Measurements from ENCODE around the gene HPN. TPM values are rescaled to one million over a fixed set of nuclear protein-coding genes. Genes with fewer than 3 reads are reported as not detected.

HPN gene
- total RNA-seq, 4 donors from 2014 or later, result 0.67 to 1.4 TPM; not detected in 2

DNA sequence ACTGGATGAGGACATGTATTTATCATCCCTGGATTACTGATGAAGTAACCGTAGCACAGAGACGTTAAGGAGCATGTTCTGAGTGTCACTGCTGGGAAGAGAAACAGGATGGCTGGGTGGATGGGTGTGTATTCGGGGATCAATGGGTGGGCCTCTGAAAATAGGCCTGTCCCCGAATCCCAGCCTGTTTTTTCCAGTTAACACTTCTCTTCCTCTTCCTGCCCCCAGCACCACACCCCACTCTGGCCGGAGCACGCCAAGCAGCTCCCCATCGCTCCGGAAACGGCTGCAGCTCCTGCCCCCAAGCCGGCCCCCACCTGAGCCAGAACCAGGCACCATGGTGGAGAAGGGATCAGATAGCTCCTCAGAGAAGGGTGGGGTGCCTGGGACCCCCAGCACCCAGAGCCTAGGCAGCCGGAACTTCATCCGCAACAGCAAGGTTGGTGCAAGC, 32.6 kb upstream of the HPN start:
- Histone ChIP-seq H3K9me3 (no peaks in the 10 kb centered on the region), H3K4me1 (peaks cover 4 to 67% (median 13%) of the 10 kb centered on the region in 4 donors), H3K27ac (peak overlapping the region in 2 of 4 donors; percentile 3 to 22), H3K4me3 (no peak overlapping the region), H3K36me3 (peaks cover 0 to 20% (median 0%) of the 10 kb centered on the region in 3 donors), H3K27me3 (no peaks in the 10 kb centered on the region)
- TF ChIP-seq POLR2A (IDR thresholded peaks at IDR 0.05), result no peak
- TF ChIP-seq, protein P1, sequence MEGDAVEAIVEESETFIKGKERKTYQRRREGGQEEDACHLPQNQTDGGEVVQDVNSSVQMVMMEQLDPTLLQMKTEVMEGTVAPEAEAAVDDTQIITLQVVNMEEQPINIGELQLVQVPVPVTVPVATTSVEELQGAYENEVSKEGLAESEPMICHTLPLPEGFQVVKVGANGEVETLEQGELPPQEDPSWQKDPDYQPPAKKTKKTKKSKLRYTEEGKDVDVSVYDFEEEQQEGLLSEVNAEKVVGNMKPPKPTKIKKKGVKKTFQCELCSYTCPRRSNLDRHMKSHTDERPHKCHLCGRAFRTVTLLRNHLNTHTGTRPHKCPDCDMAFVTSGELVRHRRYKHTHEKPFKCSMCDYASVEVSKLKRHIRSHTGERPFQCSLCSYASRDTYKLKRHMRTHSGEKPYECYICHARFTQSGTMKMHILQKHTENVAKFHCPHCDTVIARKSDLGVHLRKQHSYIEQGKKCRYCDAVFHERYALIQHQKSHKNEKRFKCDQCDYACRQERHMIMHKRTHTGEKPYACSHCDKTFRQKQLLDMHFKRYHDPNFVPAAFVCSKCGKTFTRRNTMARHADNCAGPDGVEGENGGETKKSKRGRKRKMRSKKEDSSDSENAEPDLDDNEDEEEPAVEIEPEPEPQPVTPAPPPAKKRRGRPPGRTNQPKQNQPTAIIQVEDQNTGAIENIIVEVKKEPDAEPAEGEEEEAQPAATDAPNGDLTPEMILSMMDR (IDR thresholded peaks at IDR 0.05), result no peak
- no peak for DNase-seq

DNA sequence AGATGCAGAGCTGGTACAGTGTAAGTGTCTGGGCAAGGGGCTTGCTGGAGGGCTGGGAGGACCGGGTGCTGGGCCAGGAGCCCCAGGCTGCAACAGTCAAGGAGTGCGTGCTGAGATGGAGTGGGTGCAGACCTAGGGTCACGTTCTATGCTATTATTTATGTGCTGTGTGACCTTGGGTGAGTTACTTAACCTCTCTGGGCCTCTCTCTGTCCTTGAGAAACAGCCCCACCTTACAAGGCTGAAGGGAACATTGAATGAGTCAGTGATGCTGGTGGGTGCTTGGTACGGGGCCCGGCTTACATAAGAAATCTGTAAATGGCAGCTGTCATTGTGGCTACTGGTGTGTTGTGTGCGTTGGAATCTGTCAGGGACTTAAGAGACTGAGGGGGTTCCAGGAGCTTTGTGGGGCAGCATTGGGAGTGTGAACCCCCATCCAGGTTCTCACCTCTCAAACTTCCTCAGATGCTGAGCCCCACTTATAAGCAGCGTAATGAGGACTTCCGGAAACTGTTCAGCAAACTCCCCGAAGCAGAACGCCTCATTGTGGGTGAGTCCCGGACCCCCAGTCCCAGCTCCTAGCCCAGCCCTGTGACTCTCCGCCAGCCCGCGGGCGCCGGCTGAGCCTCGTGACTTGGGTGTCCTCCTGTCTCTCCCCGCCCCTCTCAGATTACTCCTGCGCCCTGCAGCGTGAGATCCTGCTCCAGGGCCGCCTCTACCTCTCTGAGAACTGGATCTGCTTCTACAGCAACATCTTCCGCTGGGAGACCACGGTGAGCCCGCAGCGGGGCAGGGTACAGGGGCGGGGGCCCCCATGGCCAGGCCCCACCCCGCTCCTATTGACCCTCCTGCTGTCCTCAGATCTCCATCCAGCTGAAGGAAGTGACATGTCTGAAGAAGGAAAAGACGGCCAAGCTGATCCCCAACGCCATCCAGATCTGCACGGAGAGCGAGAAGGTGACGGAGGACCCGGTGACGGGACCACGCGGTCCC, 31.8 kb upstream of the HPN start:
- Histone ChIP-seq H3K4me3 (no peak overlapping the region), H3K9me3 (no peaks in the 10 kb centered on the region), H3K4me1 (peaks cover 0 to 63% (median 17%) of the 10 kb centered on the region in 4 donors), H3K27ac (peak overlapping the region in 2 of 4 donors; percentile 3 to 22), H3K36me3 (peaks cover 0 to 27% (median 0%) of the 10 kb centered on the region in 3 donors), H3K27me3 (no peaks in the 10 kb centered on the region)
- TF ChIP-seq POLR2A (IDR thresholded peaks at IDR 0.05), result no peak
- TF ChIP-seq, protein P1 (IDR thresholded peaks at IDR 0.05), result no peak
- no peak for DNase-seq

DNA sequence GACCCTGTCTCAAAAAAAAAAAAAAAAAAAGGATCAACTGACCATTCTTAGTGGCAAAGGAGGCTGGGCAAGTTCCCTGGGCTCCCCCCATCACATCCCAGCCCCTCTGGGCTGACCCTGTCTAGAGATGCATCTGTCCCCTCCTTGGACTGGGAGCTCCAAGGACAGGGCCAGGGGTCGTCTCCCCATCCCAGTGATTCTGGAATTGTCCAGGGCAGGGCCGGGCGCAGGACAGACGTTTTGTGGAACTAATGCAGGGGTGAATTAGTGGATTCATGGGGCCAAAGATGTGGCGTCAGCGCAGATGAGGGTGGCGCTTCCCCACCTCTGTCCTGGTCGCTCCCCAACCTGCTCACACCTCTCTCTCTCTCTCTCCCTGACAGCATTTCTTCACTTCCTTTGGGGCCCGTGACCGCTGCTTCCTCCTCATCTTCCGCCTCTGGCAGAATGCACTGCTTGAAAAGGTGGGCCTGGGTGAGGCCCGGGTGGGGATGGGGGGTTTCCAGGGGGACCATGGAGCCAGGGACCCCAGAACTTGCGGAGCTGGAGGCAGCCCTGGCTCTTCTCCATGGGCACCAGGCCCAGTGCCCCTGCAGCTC, 30.3 kb upstream of the HPN start:
- Histone ChIP-seq H3K4me3 (no peak overlapping the region), H3K36me3 (peaks cover 0 to 37% (median 0%) of the 10 kb centered on the region in 3 donors), H3K4me1 (peaks cover 0 to 48% (median 17%) of the 10 kb centered on the region in 4 donors), H3K27me3 (no peaks in the 10 kb centered on the region), H3K9me3 (no peaks in the 10 kb centered on the region), H3K27ac (peak overlapping the region in 3 of 4 donors; percentile 9 to 55 (median 22))
- no peak for TF ChIP-seq POLR2A (IDR thresholded peaks at IDR 0.05)
- TF ChIP-seq, protein P1 (IDR thresholded peaks at IDR 0.05), result no peak
- peak in 2 of 3 donors; percentile 37 to 62 for DNase-seq

DNA sequence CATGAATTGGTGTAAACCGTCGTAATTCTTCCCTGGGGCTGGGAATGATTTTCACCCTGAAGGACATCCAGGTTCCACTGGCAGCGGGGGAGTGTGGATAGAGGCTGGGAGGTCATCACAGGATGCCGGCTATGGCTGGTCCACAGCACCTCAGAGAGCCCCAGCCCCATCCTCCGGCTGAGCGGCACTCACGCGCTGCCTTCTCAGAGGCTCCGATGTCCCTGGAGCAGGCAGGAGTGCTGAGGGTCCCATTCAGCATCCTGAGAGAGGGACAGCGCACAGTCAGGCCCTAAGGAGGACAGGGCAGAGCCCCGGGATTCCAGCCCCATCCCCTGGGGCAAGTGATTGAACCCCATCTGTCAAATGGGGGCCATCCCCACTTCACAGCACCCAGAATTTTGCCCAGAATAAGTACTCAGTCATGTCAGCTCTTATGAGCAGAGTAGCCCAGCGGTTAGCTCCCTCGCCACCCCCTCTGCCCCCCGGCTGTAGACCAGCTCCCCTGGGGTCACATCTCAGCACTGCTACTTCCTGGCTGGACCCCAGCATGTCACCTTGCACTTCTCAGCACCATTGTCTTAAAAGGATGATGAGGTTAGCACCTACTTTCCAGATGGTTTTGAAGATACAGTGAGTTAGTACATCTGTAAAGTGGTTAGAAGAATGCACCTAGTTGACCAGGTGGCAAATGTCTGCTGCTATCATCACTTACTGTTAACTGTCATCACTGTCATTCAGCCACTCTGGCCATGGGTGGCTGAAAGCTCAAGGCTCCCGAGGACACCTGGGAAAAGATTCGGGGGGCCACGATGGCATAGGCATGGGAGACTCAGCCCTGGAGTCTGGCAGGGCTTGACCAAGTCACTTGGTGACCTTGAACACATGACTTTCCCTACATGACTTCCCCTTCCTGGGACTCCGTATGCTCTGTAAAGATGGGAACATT, 29.5 kb upstream of the HPN start:
- TF ChIP-seq, protein P1 (IDR thresholded peaks at IDR 0.05), result no peak
- no peak for TF ChIP-seq POLR2A (IDR thresholded peaks at IDR 0.05)
- Histone ChIP-seq H3K4me3 (no peak overlapping the region), H3K4me1 (peaks cover 0 to 42% (median 17%) of the 10 kb centered on the region in 4 donors), H3K9me3 (no peaks in the 10 kb centered on the region), H3K27ac (peak overlapping the region; percentile 4 to 69 (median 16)), H3K27me3 (no peaks in the 10 kb centered on the region), H3K36me3 (peaks cover 0 to 45% (median 0%) of the 10 kb centered on the region in 3 donors)
- DNase-seq, result no peak

All from Peyer's patch (tissue), 4 donors.